OCI-LY7 (cell line): Measurements from ENCODE around the gene SEC22C.
A peak's percentile ranks its signal among the peaks of the same experiment; 100 is the strongest.

Experiments used
- EZH2phosphoT487 ChIP-seq: fragments of 200-600 bp; sonication (generic); IDR thresholded peaks from 2 replicates; pipeline ENCODE4 v1.6.1; 2018; ENCODE audit warnings: low read depth, borderline replicate concordance, mild to moderate bottlenecking, mixed run types, antibody characterized with exemption, low read length, moderate library complexity, mixed read lengths
- TF ChIP-seq, protein P1 (sequence below): fragments of 200-600 bp; sonication (generic); conservative IDR thresholded peaks from 2 replicates; pipeline ENCODE4 v1.5.1; 2014; ENCODE audit warnings: mild to moderate bottlenecking, antibody characterized with exemption, low read length, moderate library complexity, mixed read lengths

DNA sequence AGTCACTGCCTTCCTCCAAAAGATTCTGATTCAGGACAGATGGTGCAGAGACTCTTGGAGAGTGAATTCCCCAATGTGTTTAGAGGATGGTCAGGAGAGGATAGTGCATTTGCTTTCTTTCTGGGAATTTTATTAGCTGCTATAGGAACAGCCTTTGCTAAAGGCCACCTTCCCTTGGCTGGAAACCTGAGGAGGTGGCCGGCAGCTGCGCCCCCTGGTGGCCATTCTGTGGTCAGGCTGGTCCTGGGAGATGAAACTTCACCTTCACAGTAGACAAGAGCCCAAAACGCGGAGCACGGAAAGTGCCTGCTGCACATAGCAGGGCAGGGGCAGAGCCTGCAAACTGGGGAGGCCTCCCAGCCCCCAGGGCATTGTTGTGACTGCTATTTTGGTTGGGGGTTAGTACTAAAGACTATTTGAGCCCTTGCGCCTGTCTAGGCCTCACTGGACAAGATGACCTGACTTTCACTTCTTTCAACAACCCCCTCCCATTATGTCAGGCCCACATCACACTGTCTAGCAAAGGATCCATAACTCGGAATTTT lies 34.3 kb downstream of the SEC22C start:
- TF ChIP-seq, protein P1, sequence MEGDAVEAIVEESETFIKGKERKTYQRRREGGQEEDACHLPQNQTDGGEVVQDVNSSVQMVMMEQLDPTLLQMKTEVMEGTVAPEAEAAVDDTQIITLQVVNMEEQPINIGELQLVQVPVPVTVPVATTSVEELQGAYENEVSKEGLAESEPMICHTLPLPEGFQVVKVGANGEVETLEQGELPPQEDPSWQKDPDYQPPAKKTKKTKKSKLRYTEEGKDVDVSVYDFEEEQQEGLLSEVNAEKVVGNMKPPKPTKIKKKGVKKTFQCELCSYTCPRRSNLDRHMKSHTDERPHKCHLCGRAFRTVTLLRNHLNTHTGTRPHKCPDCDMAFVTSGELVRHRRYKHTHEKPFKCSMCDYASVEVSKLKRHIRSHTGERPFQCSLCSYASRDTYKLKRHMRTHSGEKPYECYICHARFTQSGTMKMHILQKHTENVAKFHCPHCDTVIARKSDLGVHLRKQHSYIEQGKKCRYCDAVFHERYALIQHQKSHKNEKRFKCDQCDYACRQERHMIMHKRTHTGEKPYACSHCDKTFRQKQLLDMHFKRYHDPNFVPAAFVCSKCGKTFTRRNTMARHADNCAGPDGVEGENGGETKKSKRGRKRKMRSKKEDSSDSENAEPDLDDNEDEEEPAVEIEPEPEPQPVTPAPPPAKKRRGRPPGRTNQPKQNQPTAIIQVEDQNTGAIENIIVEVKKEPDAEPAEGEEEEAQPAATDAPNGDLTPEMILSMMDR: peak; percentile 99
- no peak for TF ChIP-seq EZH2phosphoT487
